ENCODE measurements around the gene RAB3A. TPM values are rescaled to one million over a fixed set of nuclear protein-coding genes. Genes with fewer than 3 reads are reported as not detected.

RAB3A gene
- total RNA-seq, 1 donor from 2014 or later, result 0.53 TPM

DNA sequence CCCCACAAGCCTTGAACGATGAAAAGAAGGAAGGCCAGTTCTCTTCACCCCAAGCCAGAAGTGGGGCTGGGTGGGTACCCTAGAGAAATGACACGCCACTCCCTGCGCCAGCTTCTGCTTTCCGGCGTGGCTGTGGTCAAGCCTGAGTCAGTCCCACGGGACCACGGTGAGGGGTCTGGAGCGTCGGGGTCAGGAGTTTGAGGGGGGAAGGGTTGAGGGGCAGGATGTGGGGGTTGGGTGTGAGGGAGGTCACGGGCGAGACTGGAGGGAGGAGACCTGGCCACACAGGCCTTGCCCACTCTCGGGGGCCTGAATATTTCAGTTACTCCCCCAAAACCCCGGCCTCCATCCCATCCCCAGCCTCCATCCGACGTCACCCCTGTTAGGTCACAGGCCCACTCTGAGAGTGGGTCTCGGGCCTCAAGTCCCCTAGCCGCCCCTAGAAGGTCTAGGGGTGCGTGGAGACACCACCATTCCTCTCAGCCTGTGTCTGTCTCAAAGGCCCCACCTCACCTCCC, 30.7 kb downstream of the RAB3A start:
- TF ChIP-seq, protein P1, sequence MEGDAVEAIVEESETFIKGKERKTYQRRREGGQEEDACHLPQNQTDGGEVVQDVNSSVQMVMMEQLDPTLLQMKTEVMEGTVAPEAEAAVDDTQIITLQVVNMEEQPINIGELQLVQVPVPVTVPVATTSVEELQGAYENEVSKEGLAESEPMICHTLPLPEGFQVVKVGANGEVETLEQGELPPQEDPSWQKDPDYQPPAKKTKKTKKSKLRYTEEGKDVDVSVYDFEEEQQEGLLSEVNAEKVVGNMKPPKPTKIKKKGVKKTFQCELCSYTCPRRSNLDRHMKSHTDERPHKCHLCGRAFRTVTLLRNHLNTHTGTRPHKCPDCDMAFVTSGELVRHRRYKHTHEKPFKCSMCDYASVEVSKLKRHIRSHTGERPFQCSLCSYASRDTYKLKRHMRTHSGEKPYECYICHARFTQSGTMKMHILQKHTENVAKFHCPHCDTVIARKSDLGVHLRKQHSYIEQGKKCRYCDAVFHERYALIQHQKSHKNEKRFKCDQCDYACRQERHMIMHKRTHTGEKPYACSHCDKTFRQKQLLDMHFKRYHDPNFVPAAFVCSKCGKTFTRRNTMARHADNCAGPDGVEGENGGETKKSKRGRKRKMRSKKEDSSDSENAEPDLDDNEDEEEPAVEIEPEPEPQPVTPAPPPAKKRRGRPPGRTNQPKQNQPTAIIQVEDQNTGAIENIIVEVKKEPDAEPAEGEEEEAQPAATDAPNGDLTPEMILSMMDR (IDR thresholded peaks at IDR 0.05; ENCODE audit: insufficient read depth, low read length, severe bottlenecking), result no peak
- peaks cover 5% of the 10 kb centered on the region for H3K36me3 ChIP-seq (ENCODE audit: control insufficient read depth, insufficient read depth, low read length)
- DNase-seq (ENCODE audit: low read depth) (no peak), FAIRE-seq (no peak)
- H3K4me3 ChIP-seq (ENCODE audit: low read depth, low read length), result no peak overlapping the region
- no peaks in the 10 kb centered on the region for H3K27me3 ChIP-seq (ENCODE audit: control insufficient read depth, insufficient read depth, low read length)

DNA sequence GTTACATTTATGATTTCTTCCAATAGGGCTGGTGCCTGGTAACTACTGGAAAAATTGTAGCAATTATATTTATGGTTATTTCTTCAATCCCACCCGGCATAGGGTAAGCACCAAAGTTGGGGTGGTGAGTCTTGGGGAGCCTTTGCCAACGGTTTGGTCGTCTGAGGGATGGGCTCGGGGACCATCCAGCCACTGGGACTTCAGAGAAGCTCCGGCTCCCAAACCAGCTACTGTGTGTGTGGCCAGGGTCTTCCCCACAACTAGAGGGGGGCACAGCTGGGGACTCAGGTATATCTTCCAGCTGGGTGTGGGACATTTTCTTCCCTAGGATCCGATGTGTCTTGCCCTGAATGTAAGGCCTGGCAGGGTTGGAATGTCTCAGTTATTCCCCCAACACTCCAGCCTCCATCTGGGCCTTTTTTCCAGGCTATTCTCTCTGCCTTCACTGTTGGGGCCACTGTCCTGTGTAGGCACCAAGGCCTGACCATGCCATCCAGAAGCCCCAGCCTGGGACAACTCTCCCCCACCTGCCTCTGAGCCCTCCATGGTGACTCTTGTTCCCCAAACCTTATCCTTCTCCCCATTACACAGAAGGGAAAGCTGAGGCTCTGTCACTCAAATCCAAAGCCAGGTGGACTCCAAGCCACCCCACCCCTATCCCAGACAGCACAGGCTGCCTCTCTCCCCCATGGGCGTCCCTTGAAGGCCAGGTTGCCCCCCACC, 31.4 kb downstream of the RAB3A start:
- Histone ChIP-seq H3K27me3 (ENCODE audit: control insufficient read depth, insufficient read depth, low read length) (no peaks in the 10 kb centered on the region), H3K36me3 (ENCODE audit: control insufficient read depth, insufficient read depth, low read length) (peaks cover 9% of the 10 kb centered on the region), H3K4me3 (ENCODE audit: low read depth, low read length) (no peak overlapping the region)
- FAIRE-seq (no peak), DNase-seq (ENCODE audit: low read depth) (no peak)
- TF ChIP-seq, protein P1 (IDR thresholded peaks at IDR 0.05; ENCODE audit: insufficient read depth, low read length, severe bottlenecking), result no peak

DNA sequence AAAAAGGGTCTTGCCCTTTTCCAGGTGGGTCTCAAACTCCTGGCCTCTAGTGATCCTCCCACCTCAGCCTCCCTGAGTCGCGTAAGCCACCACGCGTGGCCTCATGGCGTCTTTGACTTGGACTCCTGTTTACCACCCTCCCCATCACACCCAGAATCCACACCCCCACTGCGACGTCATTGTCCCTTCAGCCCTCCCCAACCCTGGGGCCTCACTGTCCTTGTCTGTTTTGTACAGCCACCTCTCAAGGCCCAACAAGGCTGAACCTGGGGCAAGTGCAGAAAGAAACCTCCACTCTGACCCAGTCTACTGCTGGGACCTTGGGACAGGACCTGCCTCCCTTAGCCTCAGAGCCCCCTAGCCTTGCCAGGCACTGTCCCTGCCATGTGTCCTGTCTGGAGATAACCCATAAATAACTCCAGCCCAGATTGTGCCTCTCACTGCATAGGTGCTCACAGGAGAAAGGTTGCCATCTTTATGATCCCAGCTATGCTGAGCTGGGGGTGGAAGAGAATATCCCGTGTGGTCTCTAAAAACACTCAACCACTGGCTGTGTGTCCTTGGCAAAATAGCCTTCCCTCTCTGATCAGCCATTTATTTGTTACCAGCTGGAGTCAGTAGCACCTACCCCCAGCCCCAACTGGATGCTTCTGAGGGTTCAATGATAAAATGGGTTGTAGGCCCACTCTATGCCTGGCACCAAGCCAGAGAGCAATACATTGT, 32.1 kb downstream of the RAB3A start:
- TF ChIP-seq, protein P1 (IDR thresholded peaks at IDR 0.05; ENCODE audit: insufficient read depth, low read length, severe bottlenecking), result no peak
- no peak overlapping the region for H3K4me3 ChIP-seq (ENCODE audit: low read depth, low read length)
- no peak for DNase-seq (ENCODE audit: low read depth)
- peaks cover 12% of the 10 kb centered on the region for H3K36me3 ChIP-seq (ENCODE audit: control insufficient read depth, insufficient read depth, low read length)
- H3K27me3 ChIP-seq (ENCODE audit: control insufficient read depth, insufficient read depth, low read length), result no peaks in the 10 kb centered on the region
- FAIRE-seq, result no peak

DNA sequence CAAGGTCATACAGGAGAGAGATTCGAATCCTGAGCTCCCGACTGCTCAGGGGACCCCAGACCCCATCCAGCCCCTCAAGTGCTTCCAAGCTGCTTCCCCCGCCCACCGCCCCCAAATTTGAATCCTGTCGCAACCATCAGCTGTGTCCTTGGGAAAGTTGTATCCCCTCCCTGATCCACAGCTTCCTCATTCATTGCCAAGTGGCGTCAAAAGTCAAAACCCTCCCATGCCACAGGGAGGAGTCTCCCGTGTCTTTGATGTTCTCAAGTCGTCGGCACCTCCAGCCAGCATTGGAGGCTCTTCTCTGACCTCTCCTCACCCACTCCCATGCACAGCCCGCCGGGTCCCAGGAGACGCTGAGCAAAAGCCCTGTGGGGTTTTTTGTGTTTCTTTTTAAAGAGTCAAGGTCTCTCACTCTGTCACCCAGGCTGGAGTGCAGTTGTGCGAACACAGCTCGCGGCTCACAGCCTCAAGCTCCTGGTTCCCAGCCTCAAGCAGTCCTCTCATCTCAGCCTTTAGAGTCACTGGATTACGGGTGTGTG, 33.1 kb downstream of the RAB3A start:
- no peak for DNase-seq (ENCODE audit: low read depth)
- TF ChIP-seq, protein P1 (IDR thresholded peaks at IDR 0.05; ENCODE audit: insufficient read depth, low read length, severe bottlenecking), result no peak
- Histone ChIP-seq H3K27me3 (ENCODE audit: control insufficient read depth, insufficient read depth, low read length) (no peaks in the 10 kb centered on the region), H3K36me3 (ENCODE audit: control insufficient read depth, insufficient read depth, low read length) (peaks cover 16% of the 10 kb centered on the region), H3K4me3 (ENCODE audit: low read depth, low read length) (no peak overlapping the region)
- no peak for FAIRE-seq

DNA sequence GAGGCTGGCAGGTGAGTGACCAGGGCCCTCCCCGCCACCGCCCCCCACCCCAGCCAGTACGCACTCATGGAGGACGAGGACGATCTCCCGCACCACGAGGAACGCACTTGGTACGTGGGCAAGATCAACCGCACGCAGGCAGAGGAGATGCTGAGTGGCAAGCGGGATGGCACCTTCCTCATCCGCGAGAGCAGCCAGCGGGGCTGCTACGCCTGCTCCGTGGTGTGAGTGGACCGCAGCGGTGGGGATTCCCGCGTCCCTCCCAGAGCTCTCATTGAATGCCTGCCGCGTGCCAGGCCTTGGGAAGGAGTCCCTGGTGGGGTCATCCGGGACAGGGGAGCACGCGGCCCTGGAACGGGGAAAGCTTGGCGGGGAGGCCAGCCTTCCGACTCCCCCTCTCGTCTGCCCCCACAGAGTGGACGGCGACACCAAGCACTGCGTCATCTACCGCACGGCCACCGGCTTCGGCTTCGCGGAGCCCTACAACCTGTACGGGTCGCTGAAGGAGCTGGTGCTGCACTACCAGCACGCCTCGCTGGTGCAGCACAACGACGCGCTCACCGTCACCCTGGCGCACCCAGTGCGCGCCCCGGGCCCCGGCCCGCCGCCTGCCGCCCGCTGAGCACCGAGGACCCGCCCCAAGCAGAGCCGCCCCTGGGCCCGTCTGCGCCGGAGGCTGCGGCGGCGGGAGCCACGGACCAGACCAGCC, 35.0 kb downstream of the RAB3A start:
- peaks cover 19% of the 10 kb centered on the region for H3K36me3 ChIP-seq (ENCODE audit: control insufficient read depth, insufficient read depth, low read length)
- no peak overlapping the region for H3K4me3 ChIP-seq (ENCODE audit: low read depth, low read length)
- TF ChIP-seq, protein P1 (IDR thresholded peaks at IDR 0.05; ENCODE audit: insufficient read depth, low read length, severe bottlenecking), result no peak
- DNase-seq (ENCODE audit: low read depth), result no peak
- FAIRE-seq, result no peak
- H3K27me3 ChIP-seq (ENCODE audit: control insufficient read depth, insufficient read depth, low read length), result no peaks in the 10 kb centered on the region

Measured in bronchial epithelial cell (primary cell).